HG02623 (cell line): Measurements from ENCODE around the gene SLC10A1.
"Not testable (repeated sequence)": the region's sequence is repeated elsewhere in the genome, so short reads cannot be mapped to it uniquely, and the experiment has no call there.

Experiments used
- ATAC-seq: cut with Tn5 transposase; IDR thresholded peaks from one replicate; pipeline ENCODE4 v1.9.1; 2021; ENCODE audit warnings: moderate library complexity; ENCODE audit not compliant: unreplicated experiment

The SLC10A1 gene

DNA sequence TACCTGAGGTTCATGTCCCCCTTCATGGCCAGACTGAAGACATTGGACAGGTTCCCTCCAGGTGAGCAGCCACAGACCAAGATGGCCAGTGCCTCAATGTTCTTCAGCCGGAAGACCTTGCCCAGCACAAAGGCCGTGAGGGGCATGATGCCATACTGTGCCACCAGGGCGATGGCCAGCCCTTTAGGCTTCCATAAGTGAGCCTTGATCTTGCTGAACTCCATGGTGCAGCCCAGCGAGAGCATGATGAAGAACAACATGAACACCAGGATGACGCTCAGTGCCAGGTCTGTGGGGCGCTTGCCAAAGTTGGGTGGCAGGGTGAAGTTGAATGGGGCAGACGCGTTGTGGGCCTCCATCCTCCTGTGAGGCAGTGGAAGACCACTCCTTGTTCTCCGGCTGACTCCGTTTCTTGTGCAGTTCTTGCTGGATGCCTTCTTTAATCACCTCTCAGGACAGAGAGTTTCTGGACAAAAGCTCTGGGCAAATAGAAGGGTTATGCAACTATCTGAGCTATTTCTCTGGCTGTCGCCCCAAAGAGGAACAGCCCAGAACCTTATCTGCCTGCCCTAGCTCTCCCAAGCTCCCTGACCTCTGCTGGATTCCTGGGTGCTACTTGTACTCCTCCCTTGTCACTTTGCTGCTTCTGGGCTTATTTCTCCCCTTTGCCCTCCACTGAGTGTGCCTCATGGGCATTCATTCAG lies at the start of gene SLC10A1:
Gene SLC10A1, minus strand, starts transcription at position 445 of the 704 bp plus-strand sequence. Its CDS starts 86 bp downstream, at position 359.
- no peak for ATAC-seq

DNA sequence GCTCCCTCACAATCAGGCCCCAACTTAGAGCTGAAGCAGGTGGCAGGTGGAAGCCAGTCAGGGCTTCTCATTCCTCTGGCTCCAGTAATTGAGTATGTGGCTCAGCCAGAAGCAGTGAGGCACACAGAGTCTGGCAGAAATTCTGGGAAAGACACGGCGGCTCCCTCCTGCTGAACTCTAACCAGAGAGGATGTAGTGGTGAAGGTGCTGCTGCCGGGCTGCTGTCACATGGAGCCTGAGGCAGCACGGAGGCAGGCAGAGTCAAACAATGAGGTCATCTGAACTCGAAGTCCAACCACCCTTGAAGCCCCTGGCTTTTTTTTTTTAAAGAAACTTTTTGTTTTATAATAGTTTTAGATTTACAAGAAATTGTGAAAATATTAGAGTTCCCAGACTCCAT lies 48.7 kb upstream of the SLC10A1 start:
- ATAC-seq: no peak

DNA sequence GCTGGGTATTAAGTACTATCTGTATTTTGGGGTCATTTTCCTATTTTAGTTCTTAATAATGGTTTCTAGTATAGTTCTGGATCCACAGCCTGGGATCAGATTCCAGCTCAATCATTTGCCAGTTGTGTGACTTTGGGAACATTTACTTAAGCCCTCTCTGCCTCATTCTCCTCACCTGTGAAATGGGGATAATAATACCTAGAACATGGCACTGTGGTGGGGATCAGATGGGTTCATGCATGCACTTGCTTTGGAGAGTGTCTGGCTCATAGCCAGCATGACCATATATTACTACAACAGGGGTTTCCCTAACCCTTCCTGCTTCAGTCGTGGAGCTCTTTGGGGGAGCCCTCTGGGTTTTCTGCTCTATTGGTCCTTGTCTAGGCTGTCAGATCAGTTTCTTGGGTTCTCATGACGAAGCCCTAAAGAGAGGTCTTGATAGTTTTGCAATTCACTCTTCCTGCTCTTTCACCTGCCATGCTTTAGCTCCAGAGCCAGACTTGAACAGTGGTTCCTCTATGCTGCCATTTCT lies 48.1 kb upstream of the SLC10A1 start:
- no peak for ATAC-seq

DNA sequence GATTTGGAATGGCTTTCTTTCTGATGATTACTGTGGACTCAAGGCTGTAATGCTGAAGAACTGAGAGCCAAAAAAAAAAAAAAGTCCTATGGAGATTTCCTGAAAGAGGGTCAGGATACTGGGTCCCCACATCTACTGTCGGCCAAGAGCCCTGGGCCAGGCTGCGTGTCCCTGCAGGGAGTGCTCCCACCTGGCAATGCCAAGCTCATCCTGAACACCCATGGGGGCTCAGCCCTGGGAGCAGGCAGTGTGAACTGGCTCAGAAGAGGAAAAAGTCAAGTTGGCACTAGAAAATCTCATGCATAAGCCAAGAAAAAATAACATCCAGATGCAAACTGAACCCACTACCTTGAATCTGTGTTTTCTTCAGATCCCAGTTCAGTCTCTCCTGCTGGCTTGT lies 47.1 kb upstream of the SLC10A1 start:
- no peak for ATAC-seq

DNA sequence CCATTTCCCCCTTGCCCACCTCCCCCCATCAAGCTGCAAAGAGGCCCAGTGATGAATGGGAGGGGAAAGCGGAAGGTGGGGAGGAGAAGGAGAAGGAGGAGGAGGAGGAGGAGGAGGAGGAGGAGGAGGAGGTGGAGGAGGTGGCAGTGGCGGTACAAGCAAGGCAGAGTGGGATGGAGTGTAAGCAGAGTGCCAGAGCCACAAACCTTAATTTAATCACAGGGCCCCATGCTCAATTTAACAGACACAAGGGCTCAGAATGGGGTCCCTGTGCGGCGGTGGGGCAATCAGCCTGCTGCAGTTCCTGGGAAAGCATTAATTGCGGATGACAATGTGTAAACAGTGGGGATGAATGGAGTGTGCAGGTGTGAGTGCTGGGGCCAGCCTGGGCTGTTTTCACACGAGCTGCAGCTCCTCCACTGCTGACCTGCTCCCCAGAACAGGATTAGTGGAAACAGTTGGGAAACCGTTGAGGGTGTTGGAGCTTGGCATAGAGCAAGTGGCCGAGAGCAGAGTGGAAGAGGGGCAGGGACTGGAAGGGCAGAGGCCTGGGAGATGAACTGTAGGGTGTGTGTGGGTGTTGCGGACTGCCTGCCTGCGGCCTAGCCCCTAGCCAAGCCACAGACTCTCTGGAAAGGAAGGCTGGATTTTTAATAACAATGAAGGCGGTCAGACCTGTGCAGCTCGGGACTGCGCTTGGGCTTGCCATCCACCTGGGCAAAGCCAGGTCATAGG lies 45.8 kb upstream of the SLC10A1 start:
- no peak for ATAC-seq

DNA sequence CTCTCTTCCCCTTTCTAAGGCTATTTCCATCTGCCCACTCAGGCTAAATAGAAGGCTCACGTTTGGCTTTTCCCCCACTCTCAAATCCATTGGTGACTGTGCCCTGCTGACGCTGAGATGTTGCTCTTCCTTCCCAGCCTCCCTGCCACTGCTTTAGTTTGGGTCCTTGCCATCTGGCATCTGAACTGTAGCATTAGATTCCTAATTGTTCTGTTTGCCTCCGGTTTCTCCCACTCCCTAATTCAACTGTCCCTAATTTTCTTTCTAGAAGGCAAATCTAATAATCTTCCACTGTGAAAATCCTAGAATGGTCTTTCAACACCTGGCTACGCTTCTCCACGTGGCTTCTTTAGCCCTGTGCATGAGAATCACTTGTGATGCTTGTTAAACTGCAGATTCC lies 44.6 kb upstream of the SLC10A1 start:
- no peak for ATAC-seq

DNA sequence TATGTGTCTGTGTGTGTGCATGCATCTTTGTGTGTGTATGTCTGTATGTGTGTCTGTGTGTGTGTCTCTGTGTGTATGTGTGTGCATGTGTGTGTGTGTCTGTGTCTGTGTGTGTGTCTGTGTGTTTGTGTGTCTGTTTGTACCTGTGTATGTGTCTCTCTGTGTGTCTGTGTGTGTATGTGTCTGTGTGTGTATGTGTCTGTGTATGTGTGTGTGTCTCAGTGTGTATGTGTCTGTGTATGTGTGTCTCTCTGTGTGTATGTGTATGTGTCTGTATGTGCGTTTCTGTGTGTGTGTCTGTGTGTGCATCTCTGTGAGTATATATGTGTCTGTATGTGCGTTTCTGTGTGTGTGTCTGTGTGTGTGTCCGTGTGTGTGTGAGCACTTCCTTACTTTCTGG lies 42.6 kb upstream of the SLC10A1 start:
- ATAC-seq: no peak

DNA sequence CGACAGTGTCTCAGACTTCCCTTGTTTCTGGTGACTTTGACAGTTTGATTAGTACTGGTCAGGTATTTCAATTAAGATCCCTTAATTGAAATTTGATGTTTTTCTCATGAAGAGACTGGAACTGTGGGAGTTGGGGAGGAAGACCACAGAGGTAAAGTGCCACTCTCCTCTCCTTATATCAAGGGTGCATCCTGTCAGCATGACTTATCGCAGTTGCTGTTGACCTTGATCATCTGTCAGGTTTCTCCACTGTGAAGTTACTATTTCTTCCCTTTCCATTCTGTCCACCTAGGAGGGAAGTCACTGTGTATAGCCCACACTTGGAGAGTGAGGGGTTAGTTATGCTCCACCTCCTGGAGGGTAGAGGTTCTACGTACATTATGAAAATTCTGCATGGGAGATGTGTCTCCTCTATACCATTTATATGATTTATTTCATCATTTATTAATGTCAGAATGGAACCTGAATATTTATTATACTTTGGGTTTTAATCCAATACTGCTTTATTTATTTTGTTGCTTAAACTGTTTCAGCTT lies 41.9 kb upstream of the SLC10A1 start:
- no peak for ATAC-seq

DNA sequence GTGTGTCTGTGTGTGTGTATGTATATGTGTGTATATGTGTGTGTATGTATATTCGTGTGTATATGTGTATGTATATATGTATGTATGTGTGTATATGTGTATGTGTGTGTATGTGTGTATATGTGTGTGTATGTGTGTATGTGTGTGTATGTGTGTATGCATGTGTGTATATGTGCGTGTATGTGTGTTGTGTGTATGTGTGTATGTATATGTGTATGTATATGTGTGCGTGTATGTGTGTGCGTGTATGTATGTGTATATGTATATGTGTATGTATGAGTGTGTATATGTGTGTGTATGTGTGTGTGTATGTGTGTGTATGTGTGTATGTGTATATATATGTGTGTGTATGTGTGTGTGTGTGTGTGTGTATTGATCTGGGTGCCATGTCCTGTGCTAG lies 31.8 kb upstream of the SLC10A1 start:
- ATAC-seq: no peak

DNA sequence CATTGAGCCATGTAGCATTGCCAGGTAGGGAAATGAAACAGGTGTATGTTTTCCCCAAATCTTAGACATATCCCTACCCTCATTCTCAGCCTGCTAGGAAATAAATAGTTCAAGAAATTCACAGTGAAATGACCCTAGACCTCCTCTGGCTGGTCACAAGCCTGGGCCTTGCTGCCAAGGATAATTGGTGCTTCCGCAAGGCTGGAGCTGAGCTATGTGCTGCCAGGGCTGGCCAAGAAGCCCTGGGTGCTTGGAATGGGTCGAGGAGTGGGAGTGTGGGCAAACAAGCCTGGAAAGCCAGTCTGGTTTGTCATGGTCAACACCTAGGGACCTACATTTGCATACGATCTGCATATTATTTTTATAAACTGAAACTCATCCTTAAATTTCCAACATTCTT lies 31.3 kb upstream of the SLC10A1 start:
- no peak for ATAC-seq

DNA sequence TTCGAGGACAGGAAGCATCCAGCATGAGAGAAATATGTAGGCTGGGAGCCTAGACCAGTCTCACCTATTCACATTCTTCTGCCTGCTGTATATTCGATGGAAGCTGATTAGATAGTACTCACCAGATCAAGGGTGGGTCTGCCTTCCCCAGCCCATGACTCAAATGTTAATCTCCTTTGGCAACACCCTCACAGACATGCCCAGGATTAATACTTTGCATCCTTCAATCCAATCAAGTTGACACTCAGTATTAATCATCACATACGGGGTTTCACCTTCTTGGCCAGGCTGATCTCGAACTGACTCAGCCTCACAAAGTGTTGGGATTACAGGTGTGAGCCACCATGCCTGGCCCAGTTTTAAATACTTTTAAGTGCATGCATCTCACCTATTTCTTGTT lies 30.5 kb upstream of the SLC10A1 start:
- ATAC-seq: no peak

DNA sequence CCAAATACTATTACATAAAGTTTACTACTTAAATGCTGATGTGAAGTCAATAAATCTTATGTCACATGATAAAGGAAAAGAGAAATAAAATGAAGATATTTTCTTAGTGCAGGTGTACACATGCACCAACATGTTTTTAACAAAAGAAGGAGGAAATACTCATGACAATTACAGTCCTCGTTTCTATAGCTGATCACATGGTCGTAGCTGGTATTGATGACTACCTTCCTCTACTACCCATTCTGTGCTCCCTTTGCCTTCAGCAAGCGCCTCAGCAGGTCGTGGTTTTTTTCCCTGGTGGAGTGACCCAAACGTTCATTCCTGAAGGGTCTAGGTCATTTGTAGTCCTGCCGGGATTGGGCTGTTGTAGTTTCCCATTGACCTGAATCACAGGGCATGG lies 25.4 kb upstream of the SLC10A1 start:
- no peak for ATAC-seq

DNA sequence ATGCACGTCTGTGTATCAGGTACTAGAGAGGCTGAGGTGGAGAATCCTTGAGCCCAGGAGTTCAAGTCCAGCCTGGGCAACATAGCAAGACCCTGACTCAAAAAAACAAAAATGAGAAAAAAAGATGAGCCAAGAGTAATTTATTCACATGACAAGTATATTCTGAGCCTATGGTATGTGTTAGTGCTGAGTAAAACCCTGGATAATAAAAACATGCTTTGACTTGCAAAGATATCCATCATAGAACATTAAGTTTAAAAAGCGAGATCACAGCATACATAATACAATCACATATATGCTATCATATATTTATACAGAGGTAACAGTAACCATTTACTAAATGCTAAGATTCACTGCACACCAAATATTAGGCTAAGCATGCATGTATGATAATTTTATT lies 23.9 kb upstream of the SLC10A1 start:
- ATAC-seq: no peak

DNA sequence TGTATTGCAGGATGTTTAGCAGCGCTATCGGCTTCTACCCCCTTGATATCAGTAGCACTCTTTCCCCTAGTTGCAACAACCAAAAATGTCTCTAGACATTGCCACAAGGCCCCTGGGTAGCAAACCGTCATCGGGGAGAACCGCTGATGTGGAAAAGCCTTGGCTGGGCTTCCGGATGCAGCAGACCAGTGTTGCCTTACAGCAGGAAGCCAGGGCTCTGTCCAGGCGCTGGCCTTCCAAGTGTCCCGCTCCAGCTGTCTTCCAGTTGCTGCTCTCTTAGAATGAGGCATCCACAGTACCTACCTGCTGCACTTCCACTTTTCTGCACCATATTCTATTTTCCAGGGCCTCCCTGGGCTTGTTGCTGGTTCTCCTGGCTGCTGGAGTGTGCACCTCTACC lies 22.6 kb upstream of the SLC10A1 start:
- ATAC-seq: no peak

DNA sequence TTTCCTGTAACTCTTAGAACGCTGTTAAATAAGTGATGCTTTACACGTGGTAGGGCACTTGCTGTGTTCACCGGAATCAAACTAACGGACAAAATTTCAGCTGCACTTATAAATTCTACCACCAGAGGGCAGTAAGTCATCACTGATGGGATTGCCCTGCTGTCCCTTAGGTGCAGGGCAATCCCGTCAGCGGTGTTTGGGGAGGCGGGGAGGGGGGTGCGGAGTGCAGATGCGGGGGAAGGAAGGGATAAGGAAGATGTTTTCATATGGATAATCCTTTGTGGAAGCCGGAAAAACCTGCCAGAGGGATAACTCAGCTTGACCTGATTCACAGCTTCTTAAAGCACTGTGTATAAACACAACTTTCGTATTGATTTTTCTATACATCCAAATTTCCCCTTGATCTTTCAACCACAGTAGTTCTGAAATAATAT lies 21.7 kb upstream of the SLC10A1 start:
- ATAC-seq: no peak

DNA sequence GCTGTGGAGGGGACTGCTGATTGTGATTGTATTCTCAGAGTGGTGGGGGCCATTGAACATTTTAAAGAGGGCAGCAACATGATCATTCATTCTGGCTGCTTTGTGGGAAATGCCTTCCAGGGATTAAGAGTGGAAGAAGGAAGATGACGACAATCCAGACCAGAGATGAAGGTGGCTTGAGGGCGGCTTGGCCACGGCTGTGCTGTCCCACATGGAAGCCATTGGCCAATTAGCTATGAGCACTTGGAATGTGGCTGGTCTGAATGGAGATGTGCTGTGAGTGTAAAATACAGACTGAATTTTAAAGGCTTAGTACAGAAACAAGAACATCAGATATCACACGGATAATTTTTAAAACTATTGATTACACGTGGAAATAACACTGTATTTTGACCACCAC lies 19.2 kb upstream of the SLC10A1 start:
- no peak for ATAC-seq

DNA sequence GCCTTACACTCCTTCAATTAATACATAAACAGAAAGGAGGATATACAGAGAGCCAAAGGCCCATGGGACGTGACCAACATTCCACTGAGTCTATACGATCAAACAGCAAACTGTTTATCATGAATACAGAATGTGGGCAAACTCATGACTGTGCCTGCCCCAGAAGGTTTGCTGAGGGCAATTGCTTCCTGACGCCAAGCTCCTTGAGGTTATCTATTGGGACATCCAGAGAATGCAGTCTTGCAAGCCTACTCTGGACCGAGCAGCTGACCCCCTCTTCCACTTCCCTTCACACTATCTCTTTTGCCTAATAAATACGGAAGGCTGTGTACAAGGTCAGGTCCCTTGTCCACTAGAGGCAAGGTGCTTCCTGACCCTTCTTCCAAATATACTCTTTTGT lies 18.5 kb upstream of the SLC10A1 start:
- ATAC-seq: no peak

DNA sequence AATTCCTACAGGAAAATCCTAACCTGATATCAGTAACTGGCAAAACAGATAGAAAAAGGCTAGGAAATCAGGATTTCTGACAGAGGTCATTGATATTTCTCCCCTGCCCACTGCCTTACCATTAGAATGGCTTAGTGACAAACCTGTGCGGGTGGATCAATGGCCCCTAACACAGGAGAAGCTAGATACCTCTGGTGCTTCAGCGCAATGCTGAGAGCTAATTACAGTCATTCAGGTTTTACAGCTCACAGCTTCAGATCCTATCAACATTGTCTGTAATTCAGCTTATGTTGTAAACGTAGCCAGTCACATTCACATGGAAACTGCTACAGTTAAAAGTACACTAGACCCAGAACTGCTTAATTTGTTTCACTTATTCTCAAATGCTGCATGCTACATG lies 17.4 kb upstream of the SLC10A1 start:
- no peak for ATAC-seq

DNA sequence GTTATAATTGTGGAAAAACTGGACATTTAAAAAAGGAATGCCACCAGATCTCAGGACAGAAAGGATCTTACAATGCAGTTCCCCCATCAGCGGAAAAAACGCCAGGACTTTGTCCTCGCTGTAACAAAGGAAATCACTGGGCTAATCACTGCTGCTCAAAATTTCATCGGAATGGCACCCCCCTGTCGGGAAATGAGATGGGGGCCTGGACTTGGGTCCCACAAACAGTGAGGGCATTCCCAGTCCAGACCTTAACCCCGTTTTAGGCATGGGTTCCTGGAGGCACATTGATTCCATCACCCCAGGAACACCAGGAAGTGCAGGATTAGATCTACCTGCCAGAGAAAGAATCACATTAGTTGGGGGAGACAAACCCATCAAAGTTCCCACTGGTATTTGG lies 16.3 kb upstream of the SLC10A1 start:
- not testable (repeated sequence) for ATAC-seq

DNA sequence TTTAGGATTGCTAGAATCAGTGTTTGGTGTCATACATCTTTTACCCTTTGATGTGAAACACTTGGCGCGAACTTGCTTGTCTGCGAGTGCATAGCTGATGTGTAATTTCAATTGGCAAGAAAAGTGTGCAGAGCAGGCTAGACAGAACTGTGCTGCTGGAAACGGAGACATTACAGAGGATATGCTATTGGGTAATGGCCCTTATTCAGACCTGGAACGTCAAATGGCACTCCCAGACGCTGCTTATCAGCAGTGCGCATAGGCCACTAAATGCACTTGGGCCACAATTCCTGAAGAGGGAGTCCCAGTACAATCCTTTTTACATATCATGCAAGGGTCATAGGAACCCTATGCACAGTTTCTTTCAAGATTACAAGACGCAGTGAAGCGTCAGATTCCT lies 15.7 kb upstream of the SLC10A1 start:
- no peak for ATAC-seq

DNA sequence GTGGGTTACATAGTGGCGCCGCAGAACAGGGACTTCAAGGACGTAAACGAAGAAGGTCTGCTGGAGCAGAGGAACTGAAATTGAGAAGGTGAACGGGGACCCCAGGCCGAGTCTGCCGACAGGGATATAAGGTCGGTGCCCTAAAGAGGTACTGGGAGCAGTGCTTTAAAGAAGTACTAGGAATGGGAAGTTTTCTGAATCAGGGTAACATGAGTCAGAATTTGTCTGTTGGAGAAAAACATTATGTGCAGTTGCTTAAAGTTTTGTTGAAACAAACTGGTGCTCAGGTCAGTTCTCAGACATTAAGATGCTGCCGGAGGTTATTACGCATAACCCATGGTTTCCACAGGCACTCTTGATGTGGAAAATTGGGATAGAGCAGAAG lies 14.8 kb upstream of the SLC10A1 start:
- no peak for ATAC-seq

DNA sequence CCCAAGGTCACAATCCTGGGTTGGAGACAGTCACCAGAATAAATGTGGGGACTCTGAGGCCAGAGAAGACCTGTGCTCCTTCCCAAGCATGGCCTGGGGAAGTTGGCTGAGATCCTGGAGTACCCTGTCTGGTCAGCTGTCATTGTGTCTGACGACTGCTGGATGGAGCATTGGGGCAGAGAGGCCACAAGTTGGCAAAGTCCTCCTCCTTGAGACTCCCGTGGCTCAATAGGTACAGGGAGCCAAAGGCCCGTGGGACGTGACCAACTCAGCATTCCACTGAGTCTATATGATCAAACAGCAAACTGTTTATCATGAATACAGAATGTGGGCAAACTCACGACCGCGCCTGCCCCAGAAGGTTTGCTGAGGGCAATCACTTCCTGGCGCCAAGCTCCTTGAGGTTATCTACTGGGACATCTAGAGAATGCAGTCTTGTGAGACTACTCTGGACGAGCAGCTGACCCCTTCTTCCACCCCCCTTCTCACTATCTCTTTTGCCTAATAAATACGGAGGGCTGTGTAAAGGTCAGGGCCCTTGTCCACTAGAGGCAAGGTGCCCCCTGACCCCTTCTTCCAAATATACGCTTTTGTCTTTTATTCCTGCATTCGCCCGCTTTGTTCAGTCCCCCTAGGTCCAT lies 14.3 kb upstream of the SLC10A1 start:
- ATAC-seq: no peak
